HG03378 (cell line): ENCODE measurements around the gene RIN3.

ENCODE experiments used
- ATAC-seq: cut with Tn5 transposase; IDR thresholded peaks from one replicate; pipeline ENCODE4 v1.9.1; 2021; ENCODE audit warnings: mild to moderate bottlenecking, moderate library complexity; ENCODE audit not compliant: unreplicated experiment

The RIN3 gene

GRCh38 chr14:92513204-92513965 lies at the start of gene RIN3:
Gene RIN3 (plus strand): TSS chr14:92513781. CDS start chr14:92513933, 152 bp downstream.
- ATAC-seq = peak; percentile 42

- ATAC-seq = no peak
Measured at GRCh38 chr14:92464156-92464555, 49.4 kb upstream of the RIN3 start.

- ATAC-seq = no peak
Measured at GRCh38 chr14:92464716-92465115, 48.9 kb upstream of the RIN3 start.

GRCh38 chr14:92465353-92466055 lies 48.1 kb upstream of the RIN3 start:
- no peak for ATAC-seq

GRCh38 chr14:92466059-92466458 lies 47.5 kb upstream of the RIN3 start:
- no peak for ATAC-seq

- ATAC-seq = no peak
Measured at GRCh38 chr14:92469515-92469914, 44.1 kb upstream of the RIN3 start.

- ATAC-seq = no peak
Measured at GRCh38 chr14:92470215-92470614, 43.4 kb upstream of the RIN3 start.

- ATAC-seq = no peak
Measured at GRCh38 chr14:92470811-92471210, 42.8 kb upstream of the RIN3 start.

GRCh38 chr14:92471919-92472318 lies 41.7 kb upstream of the RIN3 start:
- ATAC-seq = no peak

- no peak for ATAC-seq
Measured at GRCh38 chr14:92472860-92473259, 40.7 kb upstream of the RIN3 start.

- ATAC-seq = no peak
Measured at GRCh38 chr14:92473261-92473968, 40.2 kb upstream of the RIN3 start.

GRCh38 chr14:92473969-92474535 lies 39.5 kb upstream of the RIN3 start:
- no peak for ATAC-seq

GRCh38 chr14:92475037-92475436 lies 38.5 kb upstream of the RIN3 start:
- ATAC-seq = no peak

GRCh38 chr14:92475451-92476187 lies 38.0 kb upstream of the RIN3 start:
- no peak for ATAC-seq

- no peak for ATAC-seq
Measured at GRCh38 chr14:92480856-92481255, 32.7 kb upstream of the RIN3 start.

GRCh38 chr14:92481386-92481785 lies 32.2 kb upstream of the RIN3 start:
- no peak for ATAC-seq

- ATAC-seq = no peak
Measured at GRCh38 chr14:92481811-92482555, 31.6 kb upstream of the RIN3 start.

- no peak for ATAC-seq
Measured at GRCh38 chr14:92482621-92483319, 30.8 kb upstream of the RIN3 start.

- no peak for ATAC-seq
Measured at GRCh38 chr14:92484132-92484823, 29.3 kb upstream of the RIN3 start.
